Right ventricle myocardium inferior (tissue), 1 donor: Measurements from ENCODE around the gene GBF1. TPM values are rescaled to one million over a fixed set of nuclear protein-coding genes. Genes with fewer than 3 reads are reported as not detected.
A peak's percentile ranks its signal among the peaks of the same experiment; 100 is the strongest.
"Not testable (repeated sequence)": the region's sequence is repeated elsewhere in the genome, so short reads cannot be mapped to it uniquely, and the experiment has no call there.

Source experiments
- ATAC-seq: fragments of 200-7000 bp; cut with Tn5 transposase; one replicate; pipeline ENCODE4 v1.9.1; 2020; ENCODE audit warnings: mild to moderate bottlenecking, moderate library complexity
- DNase-seq: peaks from one replicate; pipeline ENCODE4 v3.0.0; 2021; ENCODE audit errors: missing footprints
- intact Hi-C: fragments of 100-400 bp; cut with DNase I; formaldehyde crosslinking; loops from one replicate; pipeline ENCODE4 v1.11.0; 2022
- long read RNA-seq: library from polyadenylated mRNA; unstranded; transcript quantifications from one replicate; pipeline ENCODE4 v2.0.0, GENCODE V29; 2021
- total RNA-seq: library from RNA; stranded (reverse); fragmentation: NEBNext Ultra II Directional; extraction: Animal tissue kit (Norgen Biotek cat#: 25700); gene quantifications from one replicate; pipeline ENCODE4 v1.2.1, GENCODE V29; 2021
- donor health status: DM: no; HTN: yes; CAD: no; lungs with severe emphysema.

The GBF1 gene, protein sequence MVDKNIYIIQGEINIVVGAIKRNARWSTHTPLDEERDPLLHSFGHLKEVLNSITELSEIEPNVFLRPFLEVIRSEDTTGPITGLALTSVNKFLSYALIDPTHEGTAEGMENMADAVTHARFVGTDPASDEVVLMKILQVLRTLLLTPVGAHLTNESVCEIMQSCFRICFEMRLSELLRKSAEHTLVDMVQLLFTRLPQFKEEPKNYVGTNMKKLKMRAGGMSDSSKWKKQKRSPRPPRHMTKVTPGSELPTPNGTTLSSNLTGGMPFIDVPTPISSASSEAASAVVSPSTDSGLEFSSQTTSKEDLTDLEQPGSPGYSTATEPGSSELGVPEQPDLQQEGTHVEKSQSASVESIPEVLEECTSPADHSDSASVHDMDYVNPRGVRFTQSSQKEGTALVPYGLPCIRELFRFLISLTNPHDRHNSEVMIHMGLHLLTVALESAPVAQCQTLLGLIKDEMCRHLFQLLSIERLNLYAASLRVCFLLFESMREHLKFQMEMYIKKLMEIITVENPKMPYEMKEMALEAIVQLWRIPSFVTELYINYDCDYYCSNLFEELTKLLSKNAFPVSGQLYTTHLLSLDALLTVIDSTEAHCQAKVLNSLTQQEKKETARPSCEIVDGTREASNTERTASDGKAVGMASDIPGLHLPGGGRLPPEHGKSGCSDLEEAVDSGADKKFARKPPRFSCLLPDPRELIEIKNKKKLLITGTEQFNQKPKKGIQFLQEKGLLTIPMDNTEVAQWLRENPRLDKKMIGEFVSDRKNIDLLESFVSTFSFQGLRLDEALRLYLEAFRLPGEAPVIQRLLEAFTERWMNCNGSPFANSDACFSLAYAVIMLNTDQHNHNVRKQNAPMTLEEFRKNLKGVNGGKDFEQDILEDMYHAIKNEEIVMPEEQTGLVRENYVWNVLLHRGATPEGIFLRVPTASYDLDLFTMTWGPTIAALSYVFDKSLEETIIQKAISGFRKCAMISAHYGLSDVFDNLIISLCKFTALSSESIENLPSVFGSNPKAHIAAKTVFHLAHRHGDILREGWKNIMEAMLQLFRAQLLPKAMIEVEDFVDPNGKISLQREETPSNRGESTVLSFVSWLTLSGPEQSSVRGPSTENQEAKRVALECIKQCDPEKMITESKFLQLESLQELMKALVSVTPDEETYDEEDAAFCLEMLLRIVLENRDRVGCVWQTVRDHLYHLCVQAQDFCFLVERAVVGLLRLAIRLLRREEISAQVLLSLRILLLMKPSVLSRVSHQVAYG (N-terminal part only)
- 44.0 TPM for total RNA-seq
- long read RNA-seq, full-length matches to known transcripts, result 1 of 24 reads
- long read RNA-seq, partial matches to known transcripts, result 18 of 24 reads
- long read RNA-seq, other reads (novel, unspliced or antisense), result 5 of 24 reads

DNA sequence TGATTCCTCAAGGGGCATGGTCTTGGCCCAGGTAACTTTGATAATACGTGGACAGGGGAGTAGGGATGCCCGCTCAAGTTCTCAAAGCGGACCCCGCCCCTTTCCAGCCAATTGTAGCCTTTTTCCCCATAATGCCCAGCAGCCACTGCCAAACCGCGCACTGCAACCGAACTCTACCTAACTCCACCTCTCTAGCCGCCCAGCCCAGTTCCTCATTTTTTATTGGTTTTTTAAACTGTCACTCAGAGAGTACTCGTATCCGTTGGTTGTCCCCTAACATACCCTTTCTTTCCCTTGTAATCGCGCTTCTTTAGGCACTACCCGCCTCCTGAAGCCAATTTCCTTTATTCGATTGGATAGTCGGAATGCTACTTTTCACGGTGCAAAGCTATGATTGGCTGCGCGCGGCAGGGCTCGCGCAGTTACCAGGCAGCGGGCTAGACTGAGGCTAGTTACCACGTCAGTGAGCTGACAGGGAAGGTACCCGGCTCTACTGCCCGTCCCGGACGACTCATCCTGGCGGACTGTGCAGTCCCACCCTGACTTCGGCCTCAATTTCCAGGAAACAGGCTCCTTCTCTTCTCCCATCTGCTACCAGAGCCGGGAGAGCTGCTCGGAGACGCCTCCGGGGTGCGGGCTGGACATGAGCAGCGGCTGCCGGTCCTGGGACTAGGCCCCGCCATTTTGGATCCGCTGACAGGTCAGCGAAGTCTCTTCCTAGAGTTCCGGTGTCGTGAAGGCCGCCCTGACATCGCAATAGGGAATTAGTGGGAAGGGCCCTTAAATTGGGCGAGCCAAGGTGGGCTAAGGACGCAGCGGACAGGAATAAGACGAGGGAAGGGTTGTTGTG is at the start of gene GBF1:
Gene GBF1 (plus strand): TSS at position 451 of the 850 bp plus-strand sequence. CDS start 13,407 bp downstream, outside the sequence.
- DNase-seq, result peak; percentile 96
- intact Hi-C loops, result loop anchor here (5.0 kb wide), 1 partner anchor 37 kb away; no protein-coding TSS in a partner anchor
- ATAC-seq, result peak; percentile 90

DNA sequence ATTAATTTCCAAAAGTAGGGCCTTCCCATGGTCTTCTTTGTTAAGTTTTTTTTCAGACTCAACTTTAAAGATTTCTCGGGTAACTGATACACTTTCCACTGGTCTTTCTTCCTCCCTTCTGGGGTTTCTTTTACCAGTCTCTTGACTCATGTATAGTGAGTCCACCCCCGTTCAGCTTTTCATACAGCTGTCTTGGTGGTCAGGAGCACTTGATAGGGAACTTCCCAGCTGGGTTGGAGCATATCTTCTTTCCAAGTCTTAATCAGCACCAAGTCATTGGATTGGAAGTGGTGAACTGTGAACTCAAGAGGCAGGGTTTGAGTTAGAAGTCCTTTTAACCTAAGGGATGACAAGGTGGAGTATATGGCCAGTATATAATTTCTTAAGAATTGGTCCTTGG is 48.4 kb upstream of the GBF1 start:
- intact Hi-C loops, result no loop called here

DNA sequence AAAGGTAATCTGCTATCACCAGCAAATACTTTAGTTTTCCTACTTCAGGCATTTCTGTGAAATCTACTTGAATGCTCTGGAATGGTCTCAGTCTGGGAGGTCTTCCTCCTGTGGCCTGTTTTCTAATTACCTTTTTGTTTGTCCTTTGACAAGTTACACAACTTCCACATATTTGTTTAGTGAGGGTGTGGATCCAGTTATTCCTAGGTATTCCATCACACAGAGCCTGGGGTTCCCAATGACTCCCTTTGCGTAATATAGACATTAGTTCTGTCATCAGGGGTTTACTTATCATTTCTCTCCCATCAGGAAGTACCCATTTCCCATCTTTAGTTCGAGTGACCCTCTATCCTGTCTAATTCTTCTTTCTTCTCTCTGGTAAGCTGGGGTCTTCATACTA is 47.3 kb upstream of the GBF1 start:
- no peak for DNase-seq
- intact Hi-C loops, result no loop called here
- ATAC-seq, result no peak

More for the DNA sequence above, 48.4 kb upstream of the GBF1 start:
- ATAC-seq (no peak), DNase-seq (no peak)

DNA sequence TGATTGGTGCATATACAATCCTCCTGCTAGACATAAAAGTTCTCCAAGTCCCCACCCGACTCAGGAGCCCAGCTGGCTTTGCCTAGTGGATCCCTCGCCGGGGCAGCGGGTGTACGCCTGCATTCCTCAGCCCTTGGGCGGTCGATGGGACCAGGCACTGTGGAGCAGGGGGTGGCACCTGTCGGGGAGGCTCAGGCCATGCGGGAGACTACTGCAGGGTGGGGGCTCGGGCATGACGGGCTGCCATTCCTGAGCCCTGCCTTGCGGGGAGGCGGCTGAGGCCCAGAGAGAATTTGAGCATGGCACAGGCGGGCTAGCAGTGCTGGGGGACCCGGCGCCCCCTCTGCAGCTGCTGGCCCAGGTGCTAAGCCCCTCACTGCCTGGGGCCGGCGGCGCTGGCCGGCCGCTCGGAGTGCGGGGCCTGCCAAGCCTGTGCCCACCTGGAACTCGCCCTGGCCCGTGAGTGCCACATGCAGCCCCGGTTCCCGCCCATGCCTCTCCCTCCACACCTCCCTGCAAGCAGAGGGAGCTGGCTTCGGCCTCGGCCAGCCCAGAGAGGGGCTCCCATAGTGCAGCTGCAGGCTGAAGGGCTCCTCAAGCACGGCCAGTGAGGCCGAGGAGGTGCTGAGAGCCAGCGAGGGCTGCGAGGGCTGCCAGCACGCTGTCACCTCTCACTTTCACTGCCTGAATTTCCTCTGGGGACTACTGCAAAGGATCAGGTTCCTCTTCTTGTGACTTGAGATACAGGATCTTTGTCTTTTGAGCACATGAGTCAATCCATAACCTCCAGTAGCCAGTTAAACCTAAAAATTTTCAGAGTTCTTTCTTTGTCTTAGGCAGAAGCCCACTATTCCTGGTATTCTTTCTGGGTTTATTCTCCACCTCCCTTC is 44.3 kb upstream of the GBF1 start:
- intact Hi-C loops, result no loop called here
- DNase-seq (no peak), ATAC-seq (no peak)

DNA sequence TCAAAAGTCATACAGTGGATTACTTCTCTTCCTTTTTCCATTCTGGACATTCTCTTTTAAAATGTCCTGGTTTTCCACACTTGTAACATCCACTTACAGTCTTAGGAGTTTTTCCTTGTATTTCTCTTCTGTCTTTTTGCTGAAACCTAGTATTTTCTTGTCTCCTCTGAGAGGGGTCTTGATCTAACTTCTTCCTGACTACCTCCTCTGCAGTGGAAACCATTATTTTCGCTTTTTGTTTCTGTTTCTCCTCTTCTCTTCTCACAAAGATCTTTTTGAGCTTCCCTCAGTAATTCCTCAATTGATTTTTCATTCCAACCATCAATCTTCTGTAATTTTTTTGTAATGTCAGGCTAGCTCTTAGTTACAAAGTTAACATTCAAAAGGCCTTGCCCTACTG is 42.9 kb upstream of the GBF1 start:
- DNase-seq (no peak), ATAC-seq (no peak)
- intact Hi-C loops, result no loop called here

DNA sequence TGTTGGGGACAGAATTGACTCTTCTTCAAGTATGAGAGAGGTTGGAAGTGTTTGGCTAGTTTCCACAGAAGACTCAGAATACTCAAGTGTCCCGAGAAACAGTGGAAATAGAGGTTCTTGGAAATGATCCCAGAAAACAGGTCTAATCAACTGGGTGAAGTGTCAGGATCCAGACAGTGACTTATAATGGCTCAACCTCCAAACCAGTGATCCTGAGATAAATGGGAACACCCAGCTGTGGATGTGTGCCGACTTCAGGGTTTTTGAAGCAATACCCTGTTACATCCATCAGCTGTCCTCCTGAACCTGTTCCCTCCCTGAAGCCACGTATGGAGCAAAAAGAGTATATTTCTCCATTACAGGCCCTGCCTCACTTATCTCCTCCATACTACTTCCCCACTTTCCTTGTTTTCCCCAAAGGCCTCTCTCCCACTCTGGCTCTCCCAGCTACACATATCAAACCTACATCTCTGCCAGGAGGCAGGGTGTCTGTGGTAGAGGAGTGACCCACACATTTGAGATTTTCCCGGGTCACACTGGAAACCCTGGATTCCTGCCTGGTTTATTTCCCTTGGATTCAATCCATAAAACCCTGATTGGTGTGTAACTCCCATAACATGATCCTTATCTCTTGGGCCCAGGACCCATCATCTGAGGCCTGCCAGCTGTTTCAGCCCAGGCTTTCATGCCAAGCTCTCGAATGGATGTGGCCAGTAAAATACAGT is 36.9 kb upstream of the GBF1 start:
- intact Hi-C loops, result no loop called here
- no peak for DNase-seq
- ATAC-seq, result peak; percentile 42

DNA sequence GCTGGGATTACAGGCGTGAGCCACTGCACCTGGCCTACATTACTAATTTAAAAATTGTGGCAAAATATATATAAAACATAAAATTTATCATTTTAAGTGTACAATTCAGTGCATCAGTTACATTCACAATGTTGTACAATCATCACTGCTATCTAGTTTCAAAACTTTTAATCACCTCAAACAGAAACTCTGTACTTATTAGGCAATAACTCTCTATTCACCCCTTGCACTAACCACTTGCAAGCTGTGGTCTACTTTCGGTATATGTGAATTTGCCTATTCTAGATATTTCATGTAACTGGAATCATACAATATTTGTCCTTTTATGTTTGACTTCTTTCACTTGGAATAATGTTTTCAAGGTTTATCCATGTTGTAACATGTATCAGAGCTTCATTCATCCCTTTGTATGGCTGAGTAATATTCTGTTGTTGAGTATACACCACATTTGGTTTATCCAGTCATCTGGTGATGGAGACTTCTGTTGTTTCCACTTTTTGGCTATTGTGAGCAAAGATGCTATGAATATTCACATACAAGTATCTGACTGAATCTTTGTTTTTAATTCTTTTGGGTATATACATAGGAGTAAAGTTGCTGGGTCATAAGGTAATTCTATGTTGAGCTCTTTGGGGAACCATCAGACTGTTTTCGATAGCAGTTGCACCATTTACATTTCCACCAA is 33.6 kb upstream of the GBF1 start:
- DNase-seq, result no peak
- ATAC-seq, result no peak
- intact Hi-C loops, result no loop called here

DNA sequence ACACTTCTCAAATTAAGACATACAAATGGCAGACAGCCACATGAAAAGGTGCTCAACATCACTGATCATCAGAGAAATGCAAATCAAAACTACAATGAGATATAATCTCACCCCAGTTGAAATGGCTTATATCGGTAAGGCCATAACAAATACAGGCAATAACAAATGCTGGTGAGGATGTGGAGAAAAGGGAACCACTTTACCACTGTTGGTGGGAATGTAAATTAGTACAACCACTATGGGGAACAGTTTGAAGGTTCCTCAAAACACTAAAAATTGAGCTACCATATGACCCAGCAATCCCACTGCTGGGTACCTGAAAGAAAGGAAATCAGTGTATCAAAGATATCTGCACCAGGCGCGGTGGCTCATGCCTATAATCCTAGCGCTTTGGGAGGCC is 31.7 kb upstream of the GBF1 start:
- ATAC-seq, DNase-seq, intact Hi-C loops: not testable (repeated sequence)

DNA sequence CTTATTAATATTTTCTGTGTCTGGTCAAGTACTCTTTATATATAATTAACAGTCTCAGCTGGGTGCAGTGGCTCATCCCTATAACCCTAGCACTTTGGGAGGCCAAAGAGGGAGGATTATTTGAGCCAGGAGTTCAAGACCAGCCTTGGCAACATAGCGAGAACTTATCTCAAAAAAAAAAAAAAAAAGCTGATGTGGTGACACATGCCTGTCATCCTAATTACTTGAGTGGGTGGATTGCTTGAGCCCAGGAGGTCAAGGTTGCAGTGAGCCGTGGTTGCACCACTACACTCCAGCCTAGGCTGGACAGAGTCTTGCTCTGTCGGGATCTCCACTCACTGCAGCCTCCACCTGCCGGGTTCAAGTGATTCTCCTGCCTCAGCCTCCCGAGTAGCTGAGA is 26.0 kb upstream of the GBF1 start:
- ATAC-seq (no peak), DNase-seq (no peak)
- intact Hi-C loops, result no loop called here

DNA sequence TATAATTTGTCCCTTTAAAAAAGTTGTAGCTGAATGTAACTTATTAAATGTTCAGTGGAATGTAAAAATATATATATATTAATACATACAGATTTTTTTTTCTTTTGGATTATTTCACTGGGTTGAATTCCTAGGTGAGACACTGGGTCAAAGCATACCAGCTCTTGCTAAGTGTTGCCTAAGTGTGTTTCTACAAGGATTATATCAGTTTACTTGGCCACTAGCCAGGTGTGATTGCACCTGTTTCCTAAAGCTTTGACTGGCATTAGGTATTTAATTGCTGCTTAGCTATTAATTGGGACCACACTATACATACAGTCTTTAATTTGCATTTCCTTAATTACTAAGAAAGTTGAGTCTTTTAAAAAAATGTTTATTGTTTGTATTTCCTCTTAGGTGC is 24.7 kb upstream of the GBF1 start:
- intact Hi-C loops, result loop anchor here (10.0 kb wide), 1 partner anchor 374 kb away; no protein-coding TSS in a partner anchor
- ATAC-seq, result no peak
- no peak for DNase-seq

DNA sequence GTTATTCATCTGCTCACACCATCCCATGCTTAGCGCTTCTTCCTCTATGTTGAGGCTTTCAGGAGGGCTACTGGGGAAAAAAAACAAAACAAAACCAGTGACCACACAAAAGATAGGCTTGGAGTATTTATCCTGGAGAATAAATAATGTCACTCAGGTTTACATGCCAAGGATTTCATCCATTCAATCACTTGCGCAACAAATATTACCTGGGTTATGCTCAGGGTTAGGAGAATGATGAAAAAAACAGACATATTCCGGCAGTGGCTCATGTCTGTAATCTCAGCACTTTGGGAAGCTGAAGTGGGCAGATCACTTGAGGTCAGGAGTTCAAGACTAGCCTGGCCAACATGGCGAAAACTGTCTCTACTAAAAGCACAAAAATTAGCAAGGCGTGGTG is 22.5 kb upstream of the GBF1 start:
- intact Hi-C loops, result loop anchor here (10.0 kb wide), 1 partner anchor 372 kb away; no protein-coding TSS in a partner anchor
- DNase-seq, result no peak
- ATAC-seq, result no peak

DNA sequence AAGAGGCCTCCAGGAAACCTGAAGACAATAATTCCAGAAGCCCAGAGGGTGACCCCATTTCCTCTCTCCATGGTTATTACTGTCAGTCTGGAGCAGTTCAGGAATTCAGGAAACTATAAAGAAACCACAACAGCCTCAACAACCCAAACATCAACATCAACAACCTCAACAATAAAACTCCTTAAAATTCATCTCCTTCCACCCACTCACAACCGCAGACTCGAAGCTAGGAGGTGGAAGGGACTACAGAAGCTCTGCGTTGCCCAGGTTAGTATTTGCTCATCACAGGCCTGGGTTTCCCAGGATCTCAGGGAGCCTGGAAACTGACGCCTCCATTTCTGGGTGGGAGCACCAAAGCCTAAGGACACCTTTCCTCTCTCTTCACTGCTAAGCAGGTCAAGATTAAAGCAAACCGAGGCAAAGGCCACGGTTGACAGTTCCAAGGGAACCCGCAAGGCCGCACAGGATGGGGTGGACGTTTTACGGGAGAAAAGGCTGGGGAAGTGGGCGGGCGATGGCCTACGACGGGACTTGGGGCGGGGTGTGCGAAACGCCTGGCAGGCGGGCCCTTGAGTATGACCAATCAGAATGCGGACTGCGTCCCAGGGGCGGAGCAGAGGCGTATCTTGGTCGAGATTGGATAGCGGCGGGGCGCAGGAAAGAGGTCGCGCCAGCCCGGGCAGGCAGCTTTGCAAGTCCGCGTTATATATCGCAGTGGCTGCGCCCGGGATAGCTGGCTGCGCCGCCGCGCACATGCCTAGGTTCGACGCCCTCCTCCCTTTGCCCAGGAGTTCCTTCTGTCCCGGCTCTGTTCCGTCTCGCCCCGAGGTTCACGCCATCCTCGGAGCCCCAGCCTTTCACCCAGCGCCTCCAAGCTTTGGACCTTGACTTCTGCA is 19.4 kb upstream of the GBF1 start, which contains the start of gene ELOVL3:
Gene ELOVL3 (plus strand): TSS at position 654 of the 896 bp plus-strand sequence. CDS start 250 bp downstream, outside the sequence.
- intact Hi-C loops, result loop anchor here (5.0 to 10.0 kb wide), 3 partner anchors 59 to 369 kb away; no protein-coding TSS in a partner anchor
- ATAC-seq, result peak; percentile 97

DNA sequence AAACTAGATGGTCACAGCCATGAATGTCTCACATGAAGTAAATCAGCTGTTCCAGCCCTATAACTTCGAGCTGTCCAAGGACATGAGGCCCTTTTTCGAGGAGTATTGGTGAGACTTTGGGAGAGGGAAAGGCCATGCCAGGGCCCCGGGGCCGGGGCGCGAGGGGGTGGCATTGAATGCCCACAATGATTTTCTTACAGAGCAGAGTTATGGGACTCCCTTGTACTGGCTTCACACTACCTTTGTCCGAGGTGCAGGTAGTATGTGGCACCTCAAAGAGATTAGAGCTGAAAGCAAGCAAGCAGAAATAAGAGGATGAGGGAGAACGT is 18.8 kb upstream of the GBF1 start:
- ATAC-seq, result no peak
- intact Hi-C loops, result loop anchor here (5.0 to 10.0 kb wide), 3 partner anchors 59 to 368 kb away; no protein-coding TSS in a partner anchor
- DNase-seq, result no peak

More for the DNA sequence above, 19.4 kb upstream of the GBF1 start, which contains the start of gene ELOVL3:
- peak; percentile 97 for DNase-seq

DNA sequence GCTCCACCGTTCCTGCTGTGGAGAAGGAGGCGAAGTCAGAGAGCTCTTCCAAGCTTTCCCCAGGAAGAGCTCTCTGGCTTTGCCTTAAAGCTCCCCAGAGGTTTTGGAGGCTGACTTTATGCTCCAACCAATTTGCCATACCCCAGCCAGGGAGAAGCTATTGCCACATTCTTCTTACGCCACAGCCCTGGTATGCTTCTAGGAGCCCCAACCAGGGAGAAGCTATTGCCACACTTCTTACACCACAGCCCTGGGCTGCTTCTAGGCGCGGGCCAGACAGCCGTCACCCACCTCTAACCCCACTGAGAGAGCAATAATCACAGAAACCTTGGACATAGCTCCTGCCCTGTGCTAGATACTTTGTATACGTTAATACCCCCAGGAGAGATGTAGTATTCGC is 18.3 kb upstream of the GBF1 start:
- no peak for ATAC-seq
- DNase-seq, result no peak
- intact Hi-C loops, result loop anchor here (5.0 to 10.0 kb wide), 3 partner anchors 60 to 368 kb away; no protein-coding TSS in a partner anchor
